T-helper 1 cell treated with Interleukin-12 subunit alpha and Interleukin-12 subunit beta and Interleukin-4 antibody, amounts not matched to agents 30 μg/mL and 1 μg/mL, for 36 hours (primary cell): ENCODE results near the gene WNT3A.

Source experiments
- H3K27ac Mint-ChIP-seq: one replicate; pipeline ENCODE4 v1.8.0; 2021; ENCODE audit warnings: mild to moderate bottlenecking, mixed read lengths
- H3K27me3 Mint-ChIP-seq: one replicate; pipeline ENCODE4 v1.8.0; 2021; ENCODE audit warnings: low read depth, mixed read lengths
- H3K36me3 Mint-ChIP-seq: one replicate; pipeline ENCODE4 v1.8.0; 2021; ENCODE audit warnings: low read depth, mixed read lengths
- H3K4me1 Mint-ChIP-seq: one replicate; pipeline ENCODE4 v1.8.0; 2021; ENCODE audit warnings: low read depth, mixed read lengths
- H3K4me3 Mint-ChIP-seq: one replicate; pipeline ENCODE4 v1.8.0; 2021; ENCODE audit warnings: mild to moderate bottlenecking, moderate library complexity, mixed read lengths
- H3K9me3 Mint-ChIP-seq: one replicate; pipeline ENCODE4 v1.8.0; 2021; ENCODE audit warnings: mixed read lengths

Gene WNT3A

GRCh38 chr1:227987181-227987580 lies 19.6 kb upstream of the WNT3A start:
- Mint-ChIP-seq H3K27me3 (peaks cover 24% of the 10 kb centered on the region), H3K4me3 (no peak overlapping the region)

GRCh38 chr1:227994632-227995300 lies 12.0 kb upstream of the WNT3A start:
- Mint-ChIP-seq H3K9me3 (peaks cover 15% of the 10 kb centered on the region), H3K36me3 (no peaks in the 10 kb centered on the region), H3K4me1 (no peaks in the 10 kb centered on the region), H3K4me3 (no peak overlapping the region), H3K27ac (no peak overlapping the region), H3K27me3 (peaks cover 18% of the 10 kb centered on the region)

More at GRCh38 chr1:227987181-227987580, 19.6 kb upstream of the WNT3A start:
- no peaks in the 10 kb centered on the region for H3K4me1 Mint-ChIP-seq
- no peaks in the 10 kb centered on the region for H3K9me3 Mint-ChIP-seq
- H3K36me3 Mint-ChIP-seq: no peaks in the 10 kb centered on the region
- H3K27ac Mint-ChIP-seq: no peak overlapping the region

- Mint-ChIP-seq H3K27me3 (peaks cover 13% of the 10 kb centered on the region), H3K4me1 (no peaks in the 10 kb centered on the region), H3K4me3 (no peak overlapping the region), H3K9me3 (peaks cover 15% of the 10 kb centered on the region), H3K36me3 (no peaks in the 10 kb centered on the region), H3K27ac (no peak overlapping the region)
These were observed 10.4 kb upstream of the WNT3A start for GRCh38 chr1:227996187-227996950.

GRCh38 chr1:227998374-227999055 lies 8.3 kb upstream of the WNT3A start:
- Mint-ChIP-seq H3K9me3 (peaks cover 15% of the 10 kb centered on the region), H3K4me1 (no peaks in the 10 kb centered on the region), H3K36me3 (no peaks in the 10 kb centered on the region), H3K27ac (no peak overlapping the region), H3K27me3 (peaks cover 20% of the 10 kb centered on the region), H3K4me3 (no peak overlapping the region)

GRCh38 chr1:227999056-227999930 lies 7.5 kb upstream of the WNT3A start:
- no peaks in the 10 kb centered on the region for H3K4me1 Mint-ChIP-seq
- H3K9me3 Mint-ChIP-seq: peaks cover 15% of the 10 kb centered on the region
- no peaks in the 10 kb centered on the region for H3K36me3 Mint-ChIP-seq
- peaks cover 26% of the 10 kb centered on the region for H3K27me3 Mint-ChIP-seq
- H3K4me3 Mint-ChIP-seq: no peak overlapping the region
- no peak overlapping the region for H3K27ac Mint-ChIP-seq

- H3K4me3 Mint-ChIP-seq: no peak overlapping the region
- H3K27me3 Mint-ChIP-seq: peaks cover 36% of the 10 kb centered on the region
- no peaks in the 10 kb centered on the region for H3K36me3 Mint-ChIP-seq
These were observed 6.4 kb upstream of the WNT3A start for GRCh38 chr1:228000416-228000815.

GRCh38 chr1:228000836-228001563 lies 5.8 kb upstream of the WNT3A start:
- peaks cover 42% of the 10 kb centered on the region for H3K27me3 Mint-ChIP-seq
- no peaks in the 10 kb centered on the region for H3K4me1 Mint-ChIP-seq
- H3K36me3 Mint-ChIP-seq: no peaks in the 10 kb centered on the region
- no peak overlapping the region for H3K4me3 Mint-ChIP-seq
- H3K27ac Mint-ChIP-seq: no peak overlapping the region
- H3K9me3 Mint-ChIP-seq: peaks cover 15% of the 10 kb centered on the region

More at GRCh38 chr1:228000416-228000815, 6.4 kb upstream of the WNT3A start:
- H3K9me3 Mint-ChIP-seq: peaks cover 15% of the 10 kb centered on the region
- no peak overlapping the region for H3K27ac Mint-ChIP-seq
- no peaks in the 10 kb centered on the region for H3K4me1 Mint-ChIP-seq

GRCh38 chr1:228001738-228002535 lies 4.9 kb upstream of the WNT3A start:
- H3K4me3 Mint-ChIP-seq: no peak overlapping the region
- H3K4me1 Mint-ChIP-seq: no peaks in the 10 kb centered on the region
- H3K27me3 Mint-ChIP-seq: peaks cover 41% of the 10 kb centered on the region
- H3K27ac Mint-ChIP-seq: no peak overlapping the region
- H3K9me3 Mint-ChIP-seq: peaks cover 6% of the 10 kb centered on the region
- H3K36me3 Mint-ChIP-seq: no peaks in the 10 kb centered on the region

GRCh38 chr1:228002792-228003191 lies 4.0 kb upstream of the WNT3A start:
- Mint-ChIP-seq H3K27me3 (peaks cover 43% of the 10 kb centered on the region), H3K4me3 (no peak overlapping the region), H3K4me1 (no peaks in the 10 kb centered on the region)

GRCh38 chr1:228003461-228004330 lies 3.1 kb upstream of the WNT3A start:
- Mint-ChIP-seq H3K9me3 (no peaks in the 10 kb centered on the region), H3K27ac (no peak overlapping the region), H3K4me1 (peaks cover 1% of the 10 kb centered on the region), H3K4me3 (no peak overlapping the region), H3K27me3 (peaks cover 45% of the 10 kb centered on the region), H3K36me3 (no peaks in the 10 kb centered on the region)

More at GRCh38 chr1:228002792-228003191, 4.0 kb upstream of the WNT3A start:
- Mint-ChIP-seq H3K9me3 (peaks cover 4% of the 10 kb centered on the region), H3K27ac (no peak overlapping the region), H3K36me3 (no peaks in the 10 kb centered on the region)

- H3K4me1 Mint-ChIP-seq: peaks cover 2% of the 10 kb centered on the region
- peaks cover 52% of the 10 kb centered on the region for H3K27me3 Mint-ChIP-seq
- no peaks in the 10 kb centered on the region for H3K9me3 Mint-ChIP-seq
- no peak overlapping the region for H3K4me3 Mint-ChIP-seq
- no peaks in the 10 kb centered on the region for H3K36me3 Mint-ChIP-seq
- no peak overlapping the region for H3K27ac Mint-ChIP-seq
These were observed 2.4 kb upstream of the WNT3A start for GRCh38 chr1:228004331-228004855.

- Mint-ChIP-seq H3K9me3 (no peaks in the 10 kb centered on the region), H3K4me1 (peaks cover 7% of the 10 kb centered on the region), H3K36me3 (no peaks in the 10 kb centered on the region), H3K27me3 (peaks cover 56% of the 10 kb centered on the region), H3K4me3 (no peak overlapping the region), H3K27ac (no peak overlapping the region)
These were observed 1.8 kb upstream of the WNT3A start for GRCh38 chr1:228004856-228005462.
